Psoas muscle (tissue), 8 donors: ENCODE data around the gene SLAIN2. TPM values are rescaled to one million over a fixed set of nuclear protein-coding genes. Genes with fewer than 3 reads are reported as not detected.
"Not testable (repeated sequence)": the region's sequence is repeated elsewhere in the genome, so short reads cannot be mapped to it uniquely, and the experiment has no call there.

ENCODE experiments used
- ATAC-seq, 4 donors: fragments of 200-7000 bp; cut with Tn5 transposase; one replicate each; pipeline ENCODE4 v1.9.1; 2020; ENCODE audit warnings: moderate library complexity in 3 of 4, mild to moderate bottlenecking in 2 of 4
- DNase-seq, 2 donors: peaks; one replicate each; pipeline ENCODE4 v3.0.0-alpha.2; 2020
- H3K27ac ChIP-seq: fragments of 200-600 bp; one replicate; pipeline ENCODE4 v1.8.0; 2022
- H3K27me3 ChIP-seq, 3 donors: fragments of 200-600 bp in 1 of 3; one replicate each; pipeline versions ENCODE4 v1.6.1 to v1.8.0; 2013 to 2022; ENCODE audit warnings: low read length in 2 of 3, mild to moderate bottlenecking in 2 of 3, moderate library complexity in 1 of 3; ENCODE audit not compliant: insufficient read depth in 3 of 3
- H3K36me3 ChIP-seq, 2 donors: fragments of 200-600 bp in 1 of 2; one replicate each; pipeline versions ENCODE4 v1.6.1 to v1.8.0; 2013 to 2022; ENCODE audit warnings: low read depth in 1 of 2, mild to moderate bottlenecking in 1 of 2, moderate library complexity in 1 of 2; ENCODE audit not compliant: insufficient read depth in 1 of 2
- H3K4me1 ChIP-seq: fragments of 200-600 bp; one replicate; pipeline ENCODE4 v1.8.0; 2022
- H3K4me3 ChIP-seq: fragments of 200-600 bp; one replicate; pipeline ENCODE4 v1.8.0; 2022; ENCODE audit warnings: mild to moderate bottlenecking
- H3K9me3 ChIP-seq: fragments of 200-600 bp; one replicate; pipeline ENCODE4 v1.8.0; 2022
- WGBS, 3 donors: extraction: QIAGEN DNeasy Blood & Tissue Kit; methylation state at CpG; one replicate each; pipeline versions ENCODE4 v1.1.6 to v1.1.7; 2013; 5-methylcytosine and 5-hydroxymethylcytosine counted together
- intact Hi-C, 2 donors: fragments of 100-400 bp; cut with DNase I; formaldehyde crosslinking; loops; one replicate each; pipeline versions ENCODE4 v1.11.0 to v1.14.2; 2022
- polyA plus RNA-seq, 3 donors: library from polyadenylated mRNA; stranded (reverse); fragments of 200-250 nt; gene quantifications; one replicate each; pipeline ENCODE4 v1.2.3, GENCODE V29; 2013
- total RNA-seq, 4 donors: library from RNA; stranded (reverse); fragmentation: NEBNext Ultra II Directional in 2 of 4; extraction: Animal tissue kit (Norgen Biotek cat#: 25700) in 2 of 4; gene quantifications; one replicate each; pipeline versions ENCODE4 v1.2.1 to v1.2.4, GENCODE V29; 2021 to 2023
- TF ChIP-seq, protein P1 (sequence below): fragments of 200-600 bp; IDR thresholded peaks from one replicate; pipeline ENCODE4 v1.8.0; 2022; ENCODE audit warnings: antibody characterized with exemption
- donor health status: healthy with polysubstance abuse.
- donor health status: DM: no; HTN: no; CAD: no; lungs with moderate emphysema.
- donor health status: Bipolar disorder and iron deficiency.
- donor health status: healthy.
- donor health status: DM: yes; HTN: yes; CAD: no.
- donor health status: DM: no; HTN: no; CAD: no.
- donor health status: DM: no; HTN: no; CAD: no.
- donor health status: DM: yes; HTN: yes; CAD: no.

The SLAIN2 gene
- total and polyA plus RNA-seq, 7 donors: 69.5 to 204 (median 180) TPM

DNA sequence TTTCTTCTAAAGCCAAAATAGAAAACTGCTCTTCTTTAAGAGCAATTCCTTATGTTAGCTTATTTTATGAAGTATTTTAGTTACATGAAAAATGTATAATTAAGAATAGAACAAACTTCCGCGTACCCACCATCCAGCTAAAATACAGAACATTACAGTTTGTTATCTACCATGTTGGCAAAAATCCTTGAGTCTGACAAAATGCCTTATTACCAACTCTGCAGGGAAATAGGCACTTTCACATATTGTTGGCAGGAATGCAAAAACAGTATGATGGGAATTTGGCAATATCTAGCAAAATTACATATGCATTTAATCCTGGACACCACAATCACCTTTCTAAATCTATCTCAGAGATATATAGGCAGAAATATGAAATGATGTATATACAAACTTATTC lies 32.4 kb upstream of the SLAIN2 start:
- H3K4me1 ChIP-seq: no peaks in the 10 kb centered on the region
- 94 to 95% (median 94%) methylated on average over 2 of the region's 2 CpGs for WGBS, 3 donors
- no peak for DNase-seq
- H3K27me3 ChIP-seq: no peaks in the 10 kb centered on the region
- TF ChIP-seq, protein P1, sequence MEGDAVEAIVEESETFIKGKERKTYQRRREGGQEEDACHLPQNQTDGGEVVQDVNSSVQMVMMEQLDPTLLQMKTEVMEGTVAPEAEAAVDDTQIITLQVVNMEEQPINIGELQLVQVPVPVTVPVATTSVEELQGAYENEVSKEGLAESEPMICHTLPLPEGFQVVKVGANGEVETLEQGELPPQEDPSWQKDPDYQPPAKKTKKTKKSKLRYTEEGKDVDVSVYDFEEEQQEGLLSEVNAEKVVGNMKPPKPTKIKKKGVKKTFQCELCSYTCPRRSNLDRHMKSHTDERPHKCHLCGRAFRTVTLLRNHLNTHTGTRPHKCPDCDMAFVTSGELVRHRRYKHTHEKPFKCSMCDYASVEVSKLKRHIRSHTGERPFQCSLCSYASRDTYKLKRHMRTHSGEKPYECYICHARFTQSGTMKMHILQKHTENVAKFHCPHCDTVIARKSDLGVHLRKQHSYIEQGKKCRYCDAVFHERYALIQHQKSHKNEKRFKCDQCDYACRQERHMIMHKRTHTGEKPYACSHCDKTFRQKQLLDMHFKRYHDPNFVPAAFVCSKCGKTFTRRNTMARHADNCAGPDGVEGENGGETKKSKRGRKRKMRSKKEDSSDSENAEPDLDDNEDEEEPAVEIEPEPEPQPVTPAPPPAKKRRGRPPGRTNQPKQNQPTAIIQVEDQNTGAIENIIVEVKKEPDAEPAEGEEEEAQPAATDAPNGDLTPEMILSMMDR: no peak
- no peaks in the 10 kb centered on the region for H3K36me3 ChIP-seq
- no peak for ATAC-seq
- H3K9me3 ChIP-seq: no peaks in the 10 kb centered on the region
- no peak overlapping the region for H3K27ac ChIP-seq
- no peak overlapping the region for H3K4me3 ChIP-seq
- intact Hi-C loops: no loop called here

DNA sequence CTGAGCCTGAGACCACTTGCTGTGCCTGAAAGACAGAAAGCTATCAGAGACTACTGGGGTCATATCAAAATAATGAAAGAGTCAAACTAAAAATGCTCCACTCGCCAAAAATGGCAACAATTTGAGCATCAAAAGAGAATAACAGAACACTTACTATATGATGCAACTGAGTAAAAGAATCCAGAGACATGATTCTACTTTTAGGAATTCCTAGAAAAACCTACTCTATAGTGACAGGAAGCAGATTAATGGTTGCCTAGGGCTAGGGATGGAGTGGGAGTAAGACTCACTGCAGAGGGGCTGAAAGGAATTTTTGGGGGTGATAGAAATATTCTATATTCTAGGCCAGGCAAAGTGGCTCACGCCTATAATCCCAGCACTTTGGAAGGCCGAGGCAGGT lies 29.4 kb upstream of the SLAIN2 start:
- Histone ChIP-seq H3K9me3 (no peaks in the 10 kb centered on the region), H3K4me3 (no peak overlapping the region), H3K27me3 (no peaks in the 10 kb centered on the region), H3K36me3 (no peaks in the 10 kb centered on the region), H3K4me1 (no peaks in the 10 kb centered on the region), H3K27ac (no peak overlapping the region)
- intact Hi-C loops: no loop called here
- 81 to 89% (median 88%) methylated on average over 3 of the region's 3 CpGs for WGBS, 3 donors
- ATAC-seq: no peak
- no peak for DNase-seq
- TF ChIP-seq, protein P1: no peak

DNA sequence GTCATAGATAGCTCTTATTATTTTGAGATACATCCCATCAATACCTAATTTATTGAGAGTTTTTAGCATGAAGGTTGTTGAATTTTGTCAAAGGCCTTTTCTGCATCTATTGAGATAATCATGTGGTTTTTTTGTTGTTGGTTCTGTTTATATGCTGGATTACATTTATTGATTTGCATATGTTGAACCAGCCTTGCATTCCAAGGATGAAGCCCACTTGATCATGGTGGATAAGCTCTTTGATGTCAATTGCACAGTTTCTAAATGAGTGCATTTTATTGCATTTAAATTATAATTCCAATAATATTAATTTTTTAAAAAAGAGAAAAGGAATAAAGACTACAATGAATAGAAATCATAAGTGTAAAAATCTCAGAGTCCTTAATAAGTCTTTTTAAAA lies 26.6 kb upstream of the SLAIN2 start:
- not testable (repeated sequence) for H3K4me3 ChIP-seq, H3K27ac ChIP-seq, H3K9me3 ChIP-seq, H3K36me3 ChIP-seq, DNase-seq, H3K4me1 ChIP-seq, ATAC-seq, H3K27me3 ChIP-seq
- intact Hi-C loops: loop anchor here in 1 of 2 donors (5.0 kb wide), 2 partner anchors 233 to 728 kb away; no protein-coding TSS in a partner anchor

DNA sequence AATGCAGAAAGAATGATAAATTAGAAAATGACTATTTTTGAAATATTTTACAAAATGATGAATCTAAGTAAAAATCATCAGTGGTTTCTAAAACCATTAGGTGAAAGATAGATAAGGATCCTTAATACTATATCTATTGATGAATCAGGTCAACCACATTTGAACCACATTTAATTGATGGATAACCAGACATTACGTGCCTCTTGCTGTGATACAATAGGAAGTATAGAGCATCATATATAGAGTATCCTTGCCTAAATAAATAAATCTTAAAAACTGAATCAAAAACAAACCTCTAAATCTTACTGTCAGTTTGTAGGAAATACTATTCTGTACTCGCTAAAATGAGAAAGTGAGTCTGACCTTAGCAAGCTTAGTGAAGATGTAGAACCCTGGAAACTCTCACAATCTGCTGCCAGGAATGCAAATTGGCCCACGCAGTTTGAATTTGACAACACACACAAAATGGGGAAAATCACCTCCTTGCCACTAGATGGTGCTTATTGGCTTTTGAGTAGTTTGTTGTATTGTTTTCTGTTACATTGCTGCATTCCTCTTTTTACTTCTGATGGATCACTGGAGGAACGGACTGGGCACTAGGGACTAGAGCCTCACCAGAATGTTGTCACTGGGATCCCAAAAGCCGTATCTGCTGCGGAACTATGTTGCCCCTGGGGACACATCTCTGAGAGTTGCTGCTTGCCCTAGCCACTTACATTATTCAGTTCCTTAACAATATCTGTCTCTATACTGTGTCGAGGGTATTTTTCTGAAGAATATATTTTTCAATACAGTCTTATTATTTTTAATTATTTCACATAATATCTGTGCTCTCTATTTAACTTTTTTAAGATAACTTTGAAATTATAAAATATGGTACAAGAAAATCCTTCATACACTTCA lies 25.4 kb upstream of the SLAIN2 start:
- no peaks in the 10 kb centered on the region for H3K36me3 ChIP-seq
- no peak overlapping the region for H3K4me3 ChIP-seq
- no peak overlapping the region for H3K27ac ChIP-seq
- no peaks in the 10 kb centered on the region for H3K4me1 ChIP-seq
- H3K27me3 ChIP-seq: no peaks in the 10 kb centered on the region
- 36 to 40% (median 37%) methylated on average over 7 of the region's 7 CpGs for WGBS, 3 donors
- intact Hi-C loops: loop anchor here in 1 of 2 donors (5.0 kb wide), 2 partner anchors 231 to 726 kb away; no protein-coding TSS in a partner anchor
- TF ChIP-seq, protein P1: peak; percentile 70
- H3K9me3 ChIP-seq: no peaks in the 10 kb centered on the region
- ATAC-seq: peak in 3 of 4 donors; percentile 51 to 78 (median 60)
- no peak for DNase-seq

DNA sequence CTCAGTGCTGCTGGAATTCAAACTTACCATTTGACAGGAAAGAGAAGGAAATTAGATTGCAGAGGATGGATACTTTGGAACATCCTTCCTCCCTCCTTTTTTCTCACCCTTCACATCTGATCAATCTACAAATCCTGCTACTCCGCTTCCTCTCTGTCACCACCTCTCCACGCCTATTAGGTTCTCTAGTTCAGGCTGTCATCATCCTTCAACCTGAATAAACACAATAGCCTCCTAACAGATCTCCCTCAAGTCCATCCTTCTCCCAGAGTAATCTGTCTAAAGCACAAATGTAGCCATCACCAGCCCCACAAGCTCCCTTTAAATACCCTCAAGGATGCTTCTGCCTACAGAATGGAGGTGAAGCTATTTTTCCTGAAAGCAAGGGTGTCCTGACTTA lies 20.0 kb upstream of the SLAIN2 start:
- Histone ChIP-seq H3K4me1 (no peaks in the 10 kb centered on the region), H3K36me3 (no peaks in the 10 kb centered on the region), H3K27ac (no peak overlapping the region), H3K4me3 (no peak overlapping the region), H3K9me3 (no peaks in the 10 kb centered on the region), H3K27me3 (no peaks in the 10 kb centered on the region)
- no peak for ATAC-seq
- TF ChIP-seq, protein P1: no peak
- intact Hi-C loops: loop anchor here in 1 of 2 donors (10.0 kb wide), 1 partner anchor 163 kb away; the partner anchor contains the start of gene SLC10A4
- WGBS, 3 donors: 70 to 80% (median 70%) methylated on average over 2 of the region's 2 CpGs
- DNase-seq: no peak
